HCT116 (cell line): Measurements from ENCODE around the gene MYH3. TPM values are rescaled to one million over a fixed set of nuclear protein-coding genes. Genes with fewer than 3 reads are reported as not detected.

ENCODE experiments used
- ATAC-seq: fragments of 200-7000 bp; cut with Tn5 transposase; 2 replicates; pipeline ENCODE4 v1.9.1; 2020; ENCODE audit warnings: mild to moderate bottlenecking, moderate library complexity
- BruUV-seq: library from RNA; stranded (reverse); fragments of 400-500 nt; replicated peaks from 2 replicates; lab custom pipeline; 2021; lab: Mats Ljungman, UMichigan
- CTCF ChIA-PET: fragments of 300-600 bp; sonication (Branson Sonifier 250); formaldehyde crosslinking; loops from one replicate; lab custom pipeline; 2021; ENCODE audit warnings: antibody characterized with exemption; lab: Charles Lee
- POLR2A ChIA-PET: fragments of 300-600, 350-600 bp; sonication (Branson Sonifier 250); formaldehyde crosslinking; loops from one replicate; lab custom pipeline; 2021; ENCODE audit warnings: antibody characterized with exemption; lab: Charles Lee
- RAD21 ChIA-PET, 2 experiments: fragments of 300-600 bp; sonication (Branson Sonifier 250); formaldehyde crosslinking; loops; one replicate each; lab custom pipeline; 2023; ENCODE audit warnings: low total read pairs in 2 of 2; ENCODE audit not compliant: uncharacterized antibody in 2 of 2, unreplicated experiment in 2 of 2, low non-redundant PET in 1 of 2; lab: Charles Lee
- DNase-seq: peaks from one replicate; pipeline ENCODE4 v3.0.0-alpha.2; 2010; ENCODE audit warnings: low read depth, low spot score
- H2AFZ ChIP-seq: fragments of 200-600 bp; shearing (Covaris generic), sonication (generic); 2 replicates; pipeline ENCODE4 v1.6.1; 2017; ENCODE audit warnings: low read depth, mixed run types, mixed read lengths, antibody characterized with exemption, low read length; ENCODE audit not compliant: poor library complexity, severe bottlenecking
- H3K27ac ChIP-seq: 2 replicates; pipeline ENCODE4 v1.5.1; 2012; ENCODE audit warnings: low read depth, low read length
- H3K27me3 ChIP-seq: fragments of 200-600 bp; sonication (generic); 2 replicates; pipeline ENCODE4 v1.6.1; 2016; ENCODE audit warnings: mixed run types, low read length, mixed read lengths; ENCODE audit not compliant: insufficient read depth
- H3K36me3 ChIP-seq, 2 experiments: fragments of 200-500 bp in 1 of 2; fragments of 200-600 bp in 1 of 2; sonication (Bioruptor generic) in 1 of 2; sonication (generic) in 1 of 2; 2 replicates each; pipeline versions ENCODE4 v1.5.1 to v1.6.1; 2014 to 2016; ENCODE audit warnings: low read length in 2 of 2, inconsistent platforms in 1 of 2, mixed read lengths in 1 of 2, mixed run types in 1 of 2; ENCODE audit not compliant: insufficient read depth in 2 of 2, control insufficient read depth in 1 of 2
- H3K4me1 ChIP-seq, 2 experiments: fragments of 200-600 bp in 1 of 2; sonication (generic) in 1 of 2; 2 replicates each; pipeline versions ENCODE4 v1.5.1 to v1.6.1; 2012 to 2017; ENCODE audit warnings: low read length in 2 of 2, inconsistent platforms in 1 of 2, mild to moderate bottlenecking in 1 of 2, mixed read lengths in 1 of 2, mixed run types in 1 of 2, moderate library complexity in 1 of 2; ENCODE audit not compliant: insufficient read depth in 2 of 2, control insufficient read depth in 1 of 2
- H3K4me2 ChIP-seq: fragments of 200-600 bp; sonication (generic); 2 replicates; pipeline ENCODE4 v1.6.1; 2017; ENCODE audit warnings: mixed run types, low read length, mixed read lengths
- H3K4me3 ChIP-seq, 2 experiments: fragments of 200-600 bp in 1 of 2; sonication (generic) in 1 of 2; replicated peaks in 1 of 2; 2 replicates each; pipeline ENCODE4 v1.5.1; 2011 to 2016; ENCODE audit warnings: low read length in 2 of 2, control low read depth in 1 of 2, low read depth in 1 of 2, mild to moderate bottlenecking in 1 of 2, mixed read lengths in 1 of 2, mixed run types in 1 of 2
- H3K79me2 ChIP-seq: fragments of 200-600 bp; sonication (generic); 2 replicates; pipeline ENCODE4 v1.6.1; 2017; ENCODE audit warnings: mild to moderate bottlenecking, mixed run types, low read length, moderate library complexity, mixed read lengths; ENCODE audit not compliant: insufficient read depth
- H3K9ac ChIP-seq: fragments of 200-600 bp; sonication (generic); 2 replicates; pipeline ENCODE4 v1.6.1; 2016; ENCODE audit warnings: low read length, mixed read lengths
- H3K9me2 ChIP-seq: fragments of 200-600 bp; sonication (generic), shearing (Covaris generic); 2 replicates; pipeline ENCODE4 v1.6.1; 2017; ENCODE audit warnings: mixed run types, mild to moderate bottlenecking, moderate library complexity; ENCODE audit not compliant: insufficient read depth
- H3K9me3 ChIP-seq, 2 experiments: fragments of 200-500 bp in 1 of 2; fragments of 200-600 bp in 1 of 2; sonication (Bioruptor generic) in 1 of 2; sonication (generic) in 1 of 2; 2 replicates each; pipeline ENCODE4 v1.6.1; 2014 to 2017; ENCODE audit warnings: low read length in 2 of 2, mixed read lengths in 2 of 2, inconsistent platforms in 1 of 2, low read depth in 1 of 2, mild to moderate bottlenecking in 1 of 2, mixed run types in 1 of 2, moderate library complexity in 1 of 2; ENCODE audit not compliant: control insufficient read depth in 1 of 2, insufficient read depth in 1 of 2
- H4K20me1 ChIP-seq: fragments of 200-600 bp; sonication (generic), shearing (Covaris generic); 2 replicates; pipeline ENCODE4 v1.6.1; 2017; ENCODE audit warnings: mixed run types, mild to moderate bottlenecking, moderate library complexity; ENCODE audit not compliant: insufficient read depth
- FOSL1 ChIP-seq: IDR thresholded peaks from 2 replicates; pipeline ENCODE4 v1.6.1; 2012; ENCODE audit warnings: low read depth
- MAX ChIP-seq: IDR thresholded peaks from 2 replicates; pipeline ENCODE4 v1.6.1; 2012
- POLR2A ChIP-seq: IDR thresholded peaks from 2 replicates; pipeline ENCODE4 v1.7.0; 2011; ENCODE audit warnings: borderline replicate concordance; ENCODE audit not compliant: insufficient read depth, insufficient read length; ENCODE audit errors: extremely low read depth
- SIN3A ChIP-seq: IDR thresholded peaks from 2 replicates; pipeline ENCODE4 v1.6.1; 2012; ENCODE audit warnings: low read depth
- YY1 ChIP-seq: IDR thresholded peaks from 2 replicates; pipeline ENCODE4 v1.6.1; 2011; ENCODE audit warnings: low read length, low read depth, moderate library complexity, mild to moderate bottlenecking; ENCODE audit not compliant: insufficient replicate concordance; ENCODE audit errors: extremely low read depth
- ZNF274 ChIP-seq: fragments of 200-500 bp; sonication (Bioruptor generic); IDR thresholded peaks from 2 replicates; pipeline ENCODE4 v1.6.1; 2014; ENCODE audit warnings: mild to moderate bottlenecking, low read depth, low read length, inconsistent platforms
- intact Hi-C: fragments of 100-400 bp; cut with micrococcal nuclease; formaldehyde crosslinking; loops from 2 replicates; pipeline ENCODE4 v1.10.0; 2022
- total RNA-seq: library from RNA; stranded (reverse); gene quantifications from one replicate; pipeline ENCODE4 v1.2.1, GENCODE V29; 2021; ENCODE audit not compliant: unreplicated experiment
- TF ChIP-seq, protein P1 (sequence below): IDR thresholded peaks from 2 replicates; pipeline ENCODE4 v1.6.1; 2012; ENCODE audit warnings: low read depth

The MYH3 gene
- total RNA-seq, 1 experiment from 2014 or later: 1.6 TPM

DNA sequence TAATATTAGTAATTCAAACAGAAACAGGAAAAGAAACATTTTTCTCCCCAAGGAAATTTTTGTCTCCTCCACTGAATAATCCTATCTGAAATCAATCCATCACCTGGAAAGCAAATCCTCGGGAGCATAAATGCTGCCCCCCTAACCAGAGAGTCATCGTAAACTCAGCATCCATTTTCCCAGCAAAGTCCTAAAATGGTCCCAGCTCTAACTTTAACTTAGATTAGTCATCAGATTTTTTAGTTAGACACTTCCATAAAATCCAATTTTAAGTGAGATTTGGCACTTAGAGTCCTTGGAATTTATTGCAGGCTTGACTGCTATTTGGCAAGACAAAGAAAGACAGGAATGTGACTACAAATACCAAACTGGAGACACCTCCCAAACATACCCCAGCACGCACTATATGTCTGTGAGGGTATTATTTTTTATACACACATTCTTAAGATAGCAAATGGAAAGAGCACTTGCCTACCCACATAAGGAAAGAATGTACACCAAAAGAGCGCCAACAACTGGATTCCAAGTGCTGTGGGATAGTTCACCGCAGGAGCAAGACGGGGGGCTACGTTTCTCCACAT, 24.8 kb upstream of the MYH3 start:
- intact Hi-C loops: loop anchor here (5.0 kb wide), 1 partner anchor 385 kb away; no protein-coding TSS in a partner anchor
- Histone ChIP-seq H3K27me3 (no peaks in the 10 kb centered on the region), H3K79me2 (peaks cover 42% of the 10 kb centered on the region), H3K4me3 (no peak overlapping the region), H2AFZ (no peak overlapping the region), H3K9ac (no peak overlapping the region), H3K27ac (no peak overlapping the region), H4K20me1 (no peaks in the 10 kb centered on the region), H3K4me2 (no peak overlapping the region), H3K9me2 (no peaks in the 10 kb centered on the region), H3K36me3 (peaks cover 58 to 63% of the 10 kb centered on the region in 2 experiments), H3K9me3 (no peaks in the 10 kb centered on the region), H3K4me1 (no peaks in the 10 kb centered on the region)
- no peak for DNase-seq
- no peak for ATAC-seq
- TF ChIP-seq MAX (no peak), ZNF274 (no peak), POLR2A (no peak), SIN3A (no peak), YY1 (no peak), FOSL1 (no peak)
- TF ChIP-seq, protein P1, sequence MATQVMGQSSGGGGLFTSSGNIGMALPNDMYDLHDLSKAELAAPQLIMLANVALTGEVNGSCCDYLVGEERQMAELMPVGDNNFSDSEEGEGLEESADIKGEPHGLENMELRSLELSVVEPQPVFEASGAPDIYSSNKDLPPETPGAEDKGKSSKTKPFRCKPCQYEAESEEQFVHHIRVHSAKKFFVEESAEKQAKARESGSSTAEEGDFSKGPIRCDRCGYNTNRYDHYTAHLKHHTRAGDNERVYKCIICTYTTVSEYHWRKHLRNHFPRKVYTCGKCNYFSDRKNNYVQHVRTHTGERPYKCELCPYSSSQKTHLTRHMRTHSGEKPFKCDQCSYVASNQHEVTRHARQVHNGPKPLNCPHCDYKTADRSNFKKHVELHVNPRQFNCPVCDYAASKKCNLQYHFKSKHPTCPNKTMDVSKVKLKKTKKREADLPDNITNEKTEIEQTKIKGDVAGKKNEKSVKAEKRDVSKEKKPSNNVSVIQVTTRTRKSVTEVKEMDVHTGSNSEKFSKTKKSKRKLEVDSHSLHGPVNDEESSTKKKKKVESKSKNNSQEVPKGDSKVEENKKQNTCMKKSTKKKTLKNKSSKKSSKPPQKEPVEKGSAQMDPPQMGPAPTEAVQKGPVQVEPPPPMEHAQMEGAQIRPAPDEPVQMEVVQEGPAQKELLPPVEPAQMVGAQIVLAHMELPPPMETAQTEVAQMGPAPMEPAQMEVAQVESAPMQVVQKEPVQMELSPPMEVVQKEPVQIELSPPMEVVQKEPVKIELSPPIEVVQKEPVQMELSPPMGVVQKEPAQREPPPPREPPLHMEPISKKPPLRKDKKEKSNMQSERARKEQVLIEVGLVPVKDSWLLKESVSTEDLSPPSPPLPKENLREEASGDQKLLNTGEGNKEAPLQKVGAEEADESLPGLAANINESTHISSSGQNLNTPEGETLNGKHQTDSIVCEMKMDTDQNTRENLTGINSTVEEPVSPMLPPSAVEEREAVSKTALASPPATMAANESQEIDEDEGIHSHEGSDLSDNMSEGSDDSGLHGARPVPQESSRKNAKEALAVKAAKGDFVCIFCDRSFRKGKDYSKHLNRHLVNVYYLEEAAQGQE: no peak
- ChIA-PET CTCF (interaction anchor here (0.7 kb wide), 1 partner anchor 35 kb away, joined by 3 read pairs; no protein-coding TSS in a partner anchor), RAD21 (no interaction called here), POLR2A (no interaction called here)
- BruUV-seq: no TSS peak
